ENCODE measurements around the gene FAM163B. TPM values are rescaled to one million over a fixed set of nuclear protein-coding genes. Genes with fewer than 3 reads are reported as not detected.

Gene FAM163B
- total and polyA plus RNA-seq, 2 donors (not counting 3 experiments of a cell fraction or from before 2014, with no cell fraction given), result not detected

DNA sequence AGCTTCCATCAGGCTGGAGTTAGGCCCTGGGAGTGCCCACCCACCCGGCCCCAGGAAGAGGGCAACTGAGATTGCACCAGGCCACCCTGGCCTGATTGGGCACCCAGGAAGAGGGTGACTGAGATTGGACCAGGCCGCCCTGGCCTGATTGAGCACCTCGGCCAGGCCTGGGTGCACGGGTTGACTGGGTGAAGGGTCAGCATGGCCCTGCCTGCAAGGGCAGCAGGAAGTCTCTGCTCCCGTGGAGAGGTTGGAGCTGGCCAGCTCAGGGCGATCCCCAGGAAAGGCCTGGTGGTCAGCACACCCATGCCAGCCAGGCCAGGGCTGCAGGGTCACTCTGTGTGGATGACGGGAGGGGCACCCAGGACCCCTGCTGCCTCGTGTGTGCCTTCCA lies 62.9 kb downstream of the FAM163B start:
- intact Hi-C loops (cut with micrococcal nuclease), result no loop called here

DNA sequence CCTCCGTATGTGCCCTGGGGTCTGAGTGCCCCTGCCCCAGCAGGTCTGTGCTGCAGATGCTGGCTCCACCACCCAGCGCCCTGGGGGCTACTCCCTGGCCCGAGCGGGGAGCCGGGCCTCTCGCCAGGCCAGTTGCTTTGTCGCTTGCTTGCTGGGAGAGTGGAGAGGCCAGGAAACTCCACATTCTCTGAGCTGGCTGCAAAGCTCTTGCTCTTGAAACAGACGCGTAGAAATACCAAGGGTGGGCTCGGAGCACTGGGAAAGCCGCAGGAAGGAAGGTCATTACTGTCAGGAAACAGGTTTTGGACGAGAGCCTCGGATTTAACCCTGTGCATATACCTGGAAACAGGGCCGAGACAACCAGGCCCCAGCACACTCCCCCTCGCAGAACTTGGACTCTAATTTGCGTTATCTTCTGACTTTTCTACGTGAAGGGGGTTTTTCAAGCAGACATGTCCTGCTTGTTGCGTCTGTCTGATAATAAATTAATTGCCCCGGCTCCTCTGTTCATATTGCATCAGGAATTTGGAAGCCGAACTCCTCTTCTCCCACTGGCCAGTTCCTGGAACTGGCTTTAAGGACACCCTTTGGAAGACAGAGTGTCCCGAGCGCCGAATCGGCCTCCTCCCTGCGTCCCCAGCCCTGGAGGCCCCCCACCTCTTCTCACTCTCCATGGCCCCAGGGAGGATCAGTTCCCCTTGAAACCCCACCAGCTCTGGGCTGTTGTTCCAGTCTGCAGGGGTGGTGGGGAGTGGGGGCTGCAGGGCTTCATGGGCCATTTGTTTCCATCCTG lies 63.5 kb downstream of the FAM163B start:
- no peak overlapping the region for H3K9ac ChIP-seq (replicated peaks; ENCODE audit: extremely low read depth, insufficient read depth, low read length)
- ChIA-PET CTCF (no interaction called here), POLR2A (no interaction called here)
- no peak overlapping the region for H3K27ac ChIP-seq (ENCODE audit: insufficient read depth, low read depth, low read length)
- dilution Hi-C loops (cut with MboI; ENCODE audit: extremely low pct_ligation_motif_present, low sequenced_read_pairs) (no loop called here), intact Hi-C loops (cut with micrococcal nuclease) (no loop called here)
- H3K36me3 ChIP-seq (ENCODE audit: control insufficient read depth in 2 of 2, extremely low read depth in 1 of 2, insufficient read depth in 2 of 2, low read length in 2 of 2), result no peaks in the 10 kb centered on the region
- peak; percentile 52 for FAIRE-seq
- no peaks in the 10 kb centered on the region for H3K9me3 ChIP-seq (replicated peaks; ENCODE audit: control insufficient read depth, insufficient read depth, low read length)
- H4K20me1 ChIP-seq (replicated peaks; ENCODE audit: control insufficient read depth, extremely low read depth, insufficient read depth, low read length), result no peaks in the 10 kb centered on the region
- no TSS peak for BruUV-seq (replicated peaks)
- H2AFZ ChIP-seq (ENCODE audit: low read depth, low read length), result no peak overlapping the region
- H3K4me2 ChIP-seq (ENCODE audit: insufficient read depth, low read length), result no peak overlapping the region
- no peaks in the 10 kb centered on the region for H3K27me3 ChIP-seq (ENCODE audit: control insufficient read depth in 2 of 2, insufficient read depth in 2 of 2, low read length in 2 of 2)
- H3K79me2 ChIP-seq (ENCODE audit: control insufficient read depth, insufficient read depth, low read length), result no peaks in the 10 kb centered on the region
- no peak overlapping the region for H3K4me3 ChIP-seq (replicated peaks in 1 of 3; ENCODE audit: insufficient read depth in 1 of 3, low read depth in 1 of 3, low read length in 3 of 3)
- DNase-seq (ENCODE audit: low read depth, low spot score), result peak; percentile 29
- H3K4me1 ChIP-seq (ENCODE audit: control insufficient read depth, extremely low read depth, insufficient read depth, low read length), result no peaks in the 10 kb centered on the region
- TF ChIP-seq FOS (IDR thresholded peaks at IDR 0.05; ENCODE audit: borderline replicate concordance, insufficient read depth, low read length), result no peak
- no peak for TF ChIP-seq POLR2A (IDR thresholded peaks at IDR 0.05; ENCODE audit: low read depth, low read length)
- no peak for TF ChIP-seq EZH2 (IDR thresholded peaks at IDR 0.05; ENCODE audit: borderline replicate concordance, low read depth, low read length, severe bottlenecking)
- TF ChIP-seq GATA2 (IDR thresholded peaks at IDR 0.05; ENCODE audit: insufficient read depth, insufficient read length, low read depth, low read length), result no peak
- TF ChIP-seq POLR2AphosphoS5 (IDR thresholded peaks at IDR 0.05; ENCODE audit: insufficient read depth, low read depth, low read length), result no peak
- no peak for TF ChIP-seq MYC (IDR thresholded peaks at IDR 0.05; ENCODE audit: low read depth, low read length)
- TF ChIP-seq, protein P1, sequence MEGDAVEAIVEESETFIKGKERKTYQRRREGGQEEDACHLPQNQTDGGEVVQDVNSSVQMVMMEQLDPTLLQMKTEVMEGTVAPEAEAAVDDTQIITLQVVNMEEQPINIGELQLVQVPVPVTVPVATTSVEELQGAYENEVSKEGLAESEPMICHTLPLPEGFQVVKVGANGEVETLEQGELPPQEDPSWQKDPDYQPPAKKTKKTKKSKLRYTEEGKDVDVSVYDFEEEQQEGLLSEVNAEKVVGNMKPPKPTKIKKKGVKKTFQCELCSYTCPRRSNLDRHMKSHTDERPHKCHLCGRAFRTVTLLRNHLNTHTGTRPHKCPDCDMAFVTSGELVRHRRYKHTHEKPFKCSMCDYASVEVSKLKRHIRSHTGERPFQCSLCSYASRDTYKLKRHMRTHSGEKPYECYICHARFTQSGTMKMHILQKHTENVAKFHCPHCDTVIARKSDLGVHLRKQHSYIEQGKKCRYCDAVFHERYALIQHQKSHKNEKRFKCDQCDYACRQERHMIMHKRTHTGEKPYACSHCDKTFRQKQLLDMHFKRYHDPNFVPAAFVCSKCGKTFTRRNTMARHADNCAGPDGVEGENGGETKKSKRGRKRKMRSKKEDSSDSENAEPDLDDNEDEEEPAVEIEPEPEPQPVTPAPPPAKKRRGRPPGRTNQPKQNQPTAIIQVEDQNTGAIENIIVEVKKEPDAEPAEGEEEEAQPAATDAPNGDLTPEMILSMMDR (IDR thresholded peaks at IDR 0.05; ENCODE audit: extremely low read depth in 1 of 2, insufficient read depth in 1 of 2, low read depth in 1 of 2, low read length in 2 of 2), result no peak
- no peak for TF ChIP-seq JUN (IDR thresholded peaks at IDR 0.05; ENCODE audit: borderline replicate concordance, insufficient read depth, insufficient read length, low read depth)
- TF ChIP-seq, protein P2, sequence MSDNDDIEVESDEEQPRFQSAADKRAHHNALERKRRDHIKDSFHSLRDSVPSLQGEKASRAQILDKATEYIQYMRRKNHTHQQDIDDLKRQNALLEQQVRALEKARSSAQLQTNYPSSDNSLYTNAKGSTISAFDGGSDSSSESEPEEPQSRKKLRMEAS (IDR thresholded peaks at IDR 0.05; ENCODE audit: insufficient read depth, insufficient read length), result no peak
- no peaks in the 10 kb centered on the region for H3K9me1 ChIP-seq (replicated peaks; ENCODE audit: control insufficient read depth, extremely low read depth, insufficient read depth, low read length)

More for the DNA sequence above, 62.9 kb downstream of the FAM163B start:
- Histone ChIP-seq H3K36me3 (ENCODE audit: control insufficient read depth in 2 of 2, extremely low read depth in 1 of 2, insufficient read depth in 2 of 2, low read length in 2 of 2) (no peaks in the 10 kb centered on the region), H3K4me3 (replicated peaks in 1 of 3; ENCODE audit: insufficient read depth in 1 of 3, low read depth in 1 of 3, low read length in 3 of 3) (no peak overlapping the region), H4K20me1 (replicated peaks; ENCODE audit: control insufficient read depth, extremely low read depth, insufficient read depth, low read length) (no peaks in the 10 kb centered on the region), H3K27me3 (ENCODE audit: control insufficient read depth in 2 of 2, insufficient read depth in 2 of 2, low read length in 2 of 2) (no peaks in the 10 kb centered on the region), H3K9ac (replicated peaks; ENCODE audit: extremely low read depth, insufficient read depth, low read length) (no peak overlapping the region), H3K9me3 (replicated peaks; ENCODE audit: control insufficient read depth, insufficient read depth, low read length) (no peaks in the 10 kb centered on the region), H2AFZ (ENCODE audit: low read depth, low read length) (no peak overlapping the region), H3K79me2 (ENCODE audit: control insufficient read depth, insufficient read depth, low read length) (no peaks in the 10 kb centered on the region), H3K9me1 (replicated peaks; ENCODE audit: control insufficient read depth, extremely low read depth, insufficient read depth, low read length) (no peaks in the 10 kb centered on the region), H3K4me2 (ENCODE audit: insufficient read depth, low read length) (no peak overlapping the region), H3K4me1 (ENCODE audit: control insufficient read depth, extremely low read depth, insufficient read depth, low read length) (no peaks in the 10 kb centered on the region), H3K27ac (ENCODE audit: insufficient read depth, low read depth, low read length) (no peak overlapping the region)
- POLR2A ChIA-PET, result no interaction called here
- dilution Hi-C loops (cut with MboI; ENCODE audit: extremely low pct_ligation_motif_present, low sequenced_read_pairs), result no loop called here
- CTCF ChIA-PET, result no interaction called here
- TF ChIP-seq POLR2AphosphoS5 (IDR thresholded peaks at IDR 0.05; ENCODE audit: insufficient read depth, low read depth, low read length), result no peak
- no TSS peak for BruUV-seq (replicated peaks)
- DNase-seq (ENCODE audit: low read depth, low spot score) (no peak), FAIRE-seq (no peak)

All from endothelial cell of umbilical vein (primary cell).